K562 (cell line): ENCODE results near the gene FAM234B. TPM values are rescaled to one million over a fixed set of nuclear protein-coding genes. Genes with fewer than 3 reads are reported as not detected.

Experiments
- ATAC-seq: fragments of 200-7000 bp; cut with Tn5 transposase; 3 replicates; pipeline ENCODE4 v1.9.1; 2020; ENCODE audit warnings: moderate library complexity
- BruUV-seq: library from RNA; stranded (reverse); fragments of 400-500 nt; replicated peaks from 2 replicates; lab custom pipeline; 2021; lab: Mats Ljungman, UMichigan
- CTCF ChIA-PET: fragments of 300-600 bp; formaldehyde crosslinking; extraction: SDS; loops from one replicate; lab custom pipeline; 2021; ENCODE audit warnings: low intra/inter-chr PET ratio; lab: Yijun Ruan, JAX
- POLR2A ChIA-PET: fragments of 300-600, 350-650 bp; sonication (Branson Sonifier 250); formaldehyde crosslinking; extraction: SDS; loops from one replicate; lab custom pipeline; 2021; ENCODE audit warnings: antibody characterized with exemption, inconsistent platforms; lab: Yijun Ruan, JAX
- DNase-seq, 4 experiments: peaks; one replicate each; pipeline versions ENCODE4 v3.0.0 to v3.0.0-alpha.2; 2011 to 2018; ENCODE audit warnings: low spot score in 3 of 4, mixed read lengths in 3 of 4; ENCODE audit errors: extremely low read depth in 1 of 4
- FAIRE-seq: peaks from 2 replicates; lab custom pipeline; 2011; peaks lifted over from hg19 to GRCh38; lab: Jason Lieb, UNC
- H2AFZ ChIP-seq: 2 replicates; pipeline ENCODE4 v1.6.0; 2011; ENCODE audit warnings: low read depth, low read length, control low read depth, inconsistent platforms
- H3K27ac ChIP-seq: fragments of 200-600 bp; 3 replicates; pipeline ENCODE4 v1.8.0; 2011; ENCODE audit warnings: low read depth, mild to moderate bottlenecking, control low read depth, inconsistent platforms, low read length, moderate library complexity, mixed read lengths; ENCODE audit errors: extremely low read depth
- H3K27me3 ChIP-seq, 2 experiments: fragments of 300-600 bp in 1 of 2; 2 replicates in 1 of 2; 3 replicates in 1 of 2; pipeline versions ENCODE4 v1.6.0 to v1.8.0; 2011; ENCODE audit warnings: inconsistent platforms in 2 of 2, low read length in 2 of 2, mild to moderate bottlenecking in 1 of 2, mixed read lengths in 1 of 2, moderate library complexity in 1 of 2; ENCODE audit not compliant: control insufficient read depth in 2 of 2, insufficient read depth in 2 of 2
- H3K36me3 ChIP-seq: fragments of 300-600 bp; 3 replicates; pipeline ENCODE4 v1.8.0; 2011; ENCODE audit warnings: mild to moderate bottlenecking, low read length, inconsistent platforms; ENCODE audit not compliant: control insufficient read depth, insufficient read depth
- H3K4me1 ChIP-seq, 2 experiments: fragments of 200-600 bp in 1 of 2; replicated peaks in 1 of 2; 2 replicates in 1 of 2; 3 replicates in 1 of 2; pipeline versions ENCODE4 v1.5.1 to v1.8.0; 2011; ENCODE audit warnings: inconsistent platforms in 2 of 2, low read length in 2 of 2, mild to moderate bottlenecking in 1 of 2, mixed read lengths in 1 of 2, moderate library complexity in 1 of 2; ENCODE audit not compliant: control insufficient read depth in 2 of 2, insufficient read depth in 2 of 2
- H3K4me2 ChIP-seq: 2 replicates; pipeline ENCODE4 v1.6.1; 2011; ENCODE audit warnings: low read length, control low read depth, inconsistent platforms, mixed read lengths; ENCODE audit not compliant: insufficient read depth
- H3K4me3 ChIP-seq: fragments of 200-600 bp; sonication (generic), shearing (Covaris generic); 2 replicates; pipeline ENCODE4 v1.5.1; 2016; ENCODE audit warnings: control low read depth, inconsistent platforms
- H3K79me2 ChIP-seq: fragments of 200-600 bp; 3 replicates; pipeline ENCODE4 v1.8.0; 2011; ENCODE audit warnings: low read length, inconsistent platforms; ENCODE audit not compliant: control insufficient read depth, insufficient read depth
- H3K9ac ChIP-seq, 2 experiments: 2 replicates each; pipeline versions ENCODE4 v1.6.0 to v1.6.1; 2011; ENCODE audit warnings: low read depth in 2 of 2, low read length in 2 of 2, control low read depth in 1 of 2, inconsistent platforms in 1 of 2, mild to moderate bottlenecking in 1 of 2, mixed read lengths in 1 of 2; ENCODE audit not compliant: insufficient read depth in 1 of 2
- H3K9me1 ChIP-seq: one replicate; pipeline ENCODE4 v1.6.0; 2011; ENCODE audit warnings: inconsistent platforms, mild to moderate bottlenecking, low read length, moderate library complexity; ENCODE audit not compliant: control insufficient read depth, insufficient read depth
- H3K9me3 ChIP-seq: replicated peaks from 2 replicates; pipeline ENCODE4 v1.5.1; 2011; ENCODE audit warnings: low read depth, low read length, inconsistent platforms; ENCODE audit not compliant: control insufficient read depth, insufficient read depth
- H4K20me1 ChIP-seq: replicated peaks from 2 replicates; pipeline ENCODE4 v1.6.1; 2011; ENCODE audit warnings: low read length, inconsistent platforms, mixed read lengths; ENCODE audit not compliant: control insufficient read depth, insufficient read depth
- GTF3C2 ChIP-seq: IDR thresholded peaks from 3 replicates; pipeline ENCODE4 v1.6.1; 2011; ENCODE audit warnings: borderline replicate concordance, mild to moderate bottlenecking, moderate library complexity; ENCODE audit not compliant: insufficient read length; ENCODE audit errors: extremely low read depth
- HMGN3 ChIP-seq: IDR thresholded peaks from 2 replicates; pipeline ENCODE4 v1.6.1; 2011; ENCODE audit warnings: borderline replicate concordance, low read depth, mild to moderate bottlenecking, mixed read lengths, low read length; ENCODE audit not compliant: insufficient read length; ENCODE audit errors: extremely low read depth
- STAT5B ChIP-seq: fragments of 250-450 bp; sonication (Bioruptor Pico); IDR thresholded peaks from 2 replicates; pipeline ENCODE4 v1.8.0; 2021; ENCODE audit warnings: mild to moderate bottlenecking, inconsistent platforms
- THRB ChIP-seq: fragments of 450-650 bp; formaldehyde crosslinking; conservative IDR thresholded peaks from 2 replicates; pipeline ENCODE4 v1.4.0; 2022; ENCODE audit warnings: mild to moderate bottlenecking, missing genetic modification characterization
- ZNF277 ChIP-seq: fragments of 250-450 bp; sonication (Bioruptor Pico); IDR thresholded peaks from 2 replicates; pipeline ENCODE4 v1.8.0; 2022; ENCODE audit warnings: inconsistent platforms, mild to moderate bottlenecking, moderate library complexity, borderline replicate concordance
- WGBS: fragments of 100-300 bp; shearing (Covaris generic); methylation state at CpG from one replicate; pipeline ENCODE4 v1.1.6; 2016; ENCODE audit warnings: low coverage, mixed read lengths; ENCODE audit not compliant: insufficient coverage; ENCODE audit errors: missing lambda C conversion rate; 5-methylcytosine and 5-hydroxymethylcytosine counted together
- in situ Hi-C: fragments of 300-500 bp; cut with MboI; formaldehyde crosslinking; loops from 4 replicates; pipeline ENCODE4 v1.15.0; 2018; ENCODE audit warnings: inconsistent platforms, mixed read lengths
- intact Hi-C: fragments of 100-400 bp; cut with micrococcal nuclease; formaldehyde crosslinking; loops from 2 replicates; pipeline ENCODE4 v1.14.2; 2022
- polyA plus RNA-seq, 8 experiments: library from polyadenylated mRNA; depleted of rRNA in 4 of 8; stranded (reverse) in 5 of 8; unstranded in 3 of 8; fragments of >200 nt; fragmentation: Nextera tagmentation in 2 of 8; fragmentation: Illumina TruSeq in 1 of 8; extraction: Ambion mirVana in 2 of 8; extraction: Trizol in 1 of 8; gene quantifications; 2 replicates each; pipeline versions ENCODE4 v1.2.1 to v1.2.3, GENCODE V29; 2011 to 2014; ENCODE audit warnings: inconsistent platforms in 1 of 8, missing spikeins in 1 of 8
- total RNA-seq, 7 experiments: library from RNA; depleted of rRNA in 6 of 7; stranded (reverse); fragments of >200 nt in 6 of 7; fragmentation: Illumina TruSeq in 2 of 7; extraction: Trizol in 2 of 7; gene quantifications; 2 replicates each; pipeline versions ENCODE4 v1.2.1 to v1.2.3, GENCODE V29; 2011 to 2021; ENCODE audit warnings: low replicate concordance in 1 of 7
- TF ChIP-seq, protein P1 (sequence below): fragments of 450-650 bp; conservative IDR thresholded peaks from 2 replicates; pipeline ENCODE4 v1.6.1; 2016; ENCODE audit warnings: missing genetic modification characterization, low read depth, mild to moderate bottlenecking, control low read depth, missing compliant biosample characterization

FAM234B gene
- total and polyA plus RNA-seq, 9 of the 15 experiments (the other 6 are each of a cell fraction or from before 2014, with no cell fraction given): 1.00 to 4.3 (median 2.0) TPM

GRCh38 chr12:13100882-13101769 is 56.9 kb downstream of the FAM234B start:
- Histone ChIP-seq H3K27ac (no peak overlapping the region), H3K79me2 (no peaks in the 10 kb centered on the region), H3K4me2 (peak overlapping the region; percentile 52; the same call in 1 of the 2 replicates), H3K36me3 (no peaks in the 10 kb centered on the region), H4K20me1 (no peaks in the 10 kb centered on the region; the same call in 1 of the 2 replicates), H3K9me1 (no peaks in the 10 kb centered on the region), H3K9me3 (no peaks in the 10 kb centered on the region), H3K4me3 (peak overlapping the region; percentile 43), H3K9ac (peak overlapping the region; percentile 38 to 88; a peak in 3 of 4 replicates), H2AFZ (peak overlapping the region; percentile 72), H3K27me3 (peaks cover 5 to 24% of the 10 kb centered on the region in 2 experiments; a peak in 4 of 5 replicates), H3K4me1 (peaks cover 0 to 10% of the 10 kb centered on the region in 2 experiments; a peak in 3 of 5 replicates)
- CTCF ChIA-PET: no interaction called here
- ATAC-seq (peak; percentile 94), DNase-seq (peak; percentile 65 to 83 (median 76)), FAIRE-seq (no peak)
- in situ Hi-C loops: no loop called here
- BruUV-seq: no TSS peak
- intact Hi-C loops: no loop called here
- POLR2A ChIA-PET: no interaction called here
- WGBS: 9% methylated on average over 27 of the region's 79 CpGs
- TF ChIP-seq GTF3C2: no peak
- no peak for TF ChIP-seq STAT5B
- TF ChIP-seq ZNF277 (CRISPR knock-in tag): no peak
- peak; percentile 26 for TF ChIP-seq HMGN3
- no peak for TF ChIP-seq THRB (CRISPR knock-in tag)
- TF ChIP-seq, protein P1, sequence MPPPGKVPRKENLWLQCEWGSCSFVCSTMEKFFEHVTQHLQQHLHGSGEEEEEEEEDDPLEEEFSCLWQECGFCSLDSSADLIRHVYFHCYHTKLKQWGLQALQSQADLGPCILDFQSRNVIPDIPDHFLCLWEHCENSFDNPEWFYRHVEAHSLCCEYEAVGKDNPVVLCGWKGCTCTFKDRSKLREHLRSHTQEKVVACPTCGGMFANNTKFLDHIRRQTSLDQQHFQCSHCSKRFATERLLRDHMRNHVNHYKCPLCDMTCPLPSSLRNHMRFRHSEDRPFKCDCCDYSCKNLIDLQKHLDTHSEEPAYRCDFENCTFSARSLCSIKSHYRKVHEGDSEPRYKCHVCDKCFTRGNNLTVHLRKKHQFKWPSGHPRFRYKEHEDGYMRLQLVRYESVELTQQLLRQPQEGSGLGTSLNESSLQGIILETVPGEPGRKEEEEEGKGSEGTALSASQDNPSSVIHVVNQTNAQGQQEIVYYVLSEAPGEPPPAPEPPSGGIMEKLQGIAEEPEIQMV (tag): no peak
